GM12878 (cell line): Measurements from ENCODE around the gene STK39. TPM values are rescaled to one million over a fixed set of nuclear protein-coding genes. Genes with fewer than 3 reads are reported as not detected.

Experiments
- ATAC-seq: fragments of 200-7000 bp; cut with Tn5 transposase; 3 replicates; pipeline ENCODE4 v1.9.1; 2020; ENCODE audit warnings: mild to moderate bottlenecking, moderate library complexity
- BruUV-seq: library from RNA; stranded (reverse); fragments of 400-500 nt; replicated peaks from 2 replicates; lab custom pipeline; 2021; lab: Mats Ljungman, UMichigan
- CTCF ChIA-PET: fragments of 300-600 bp; sonication (Branson Sonifier 250); formaldehyde crosslinking; extraction: SDS; loops from one replicate; lab custom pipeline; 2021; ENCODE audit warnings: inconsistent platforms; lab: Yijun Ruan, JAX
- POLR2A ChIA-PET: fragments of 350-600 bp; formaldehyde crosslinking; extraction: SDS; loops from one replicate; lab custom pipeline; 2021; ENCODE audit warnings: inconsistent platforms; lab: Charles Lee
- RAD21 ChIA-PET: fragments of 300-600 bp; sonication (Branson Sonifier 250); formaldehyde crosslinking; loops from one replicate; lab custom pipeline; 2023; ENCODE audit warnings: antibody characterized with exemption; ENCODE audit not compliant: unreplicated experiment; lab: Charles Lee
- SMC1A ChIA-PET: fragments of 300-600 bp; sonication (Branson Sonifier 250); formaldehyde crosslinking; loops from one replicate; lab custom pipeline; 2023; ENCODE audit not compliant: unreplicated experiment, uncharacterized antibody; lab: Charles Lee
- DNase-seq: peaks from one replicate; pipeline ENCODE4 v3.0.0-alpha.2; 2011; ENCODE audit warnings: low read depth, low spot score
- FAIRE-seq: peaks from 3 replicates; lab custom pipeline; 2011; peaks lifted over from hg19 to GRCh38; lab: Jason Lieb, UNC
- H2AFZ ChIP-seq: 2 replicates; pipeline ENCODE4 v1.6.0; 2011; ENCODE audit warnings: low read depth, low read length, control low read depth; ENCODE audit not compliant: control insufficient read depth
- H3K27ac ChIP-seq: 2 replicates; pipeline ENCODE4 v1.5.1; 2011; ENCODE audit warnings: control low read depth; ENCODE audit not compliant: control insufficient read depth, insufficient read depth
- H3K27me3 ChIP-seq, 2 experiments: replicated peaks in 1 of 2; 2 replicates each; pipeline versions ENCODE4 v1.6.0 to v1.6.1; 2011; ENCODE audit warnings: low read length in 1 of 2; ENCODE audit not compliant: control insufficient read depth in 2 of 2, insufficient read depth in 2 of 2
- H3K36me3 ChIP-seq, 2 experiments: 2 replicates each; pipeline ENCODE4 v1.5.1; 2011; ENCODE audit warnings: low read length in 1 of 2; ENCODE audit not compliant: control insufficient read depth in 2 of 2, insufficient read depth in 2 of 2
- H3K4me1 ChIP-seq: 2 replicates; pipeline ENCODE4 v1.6.1; 2011; ENCODE audit warnings: mild to moderate bottlenecking, low read length, moderate library complexity, mixed read lengths; ENCODE audit not compliant: control insufficient read depth, insufficient read depth
- H3K4me2 ChIP-seq: 2 replicates; pipeline ENCODE4 v1.6.0; 2011; ENCODE audit warnings: control low read depth; ENCODE audit not compliant: control insufficient read depth, insufficient read depth
- H3K4me3 ChIP-seq: fragments of 200-600 bp; sonication (generic); 2 replicates; pipeline ENCODE4 v1.5.1; 2016
- H3K79me2 ChIP-seq: 2 replicates; pipeline ENCODE4 v1.6.0; 2011; ENCODE audit warnings: low read length; ENCODE audit not compliant: control insufficient read depth, insufficient read depth
- H3K9ac ChIP-seq: 2 replicates; pipeline ENCODE4 v1.8.0; 2011; ENCODE audit warnings: low read length, control low read depth, mixed read lengths; ENCODE audit not compliant: control insufficient read depth, insufficient read depth
- H3K9me3 ChIP-seq: replicated peaks from 3 replicates; pipeline ENCODE4 v1.5.1; 2011; ENCODE audit warnings: mild to moderate bottlenecking, low read length; ENCODE audit not compliant: control insufficient read depth, insufficient read depth
- H4K20me1 ChIP-seq: 2 replicates; pipeline ENCODE4 v1.6.0; 2011; ENCODE audit not compliant: control insufficient read depth, insufficient read depth
- ATF2 ChIP-seq: IDR thresholded peaks from 2 replicates; pipeline ENCODE4 v1.6.1; 2012; ENCODE audit warnings: low read length, inconsistent platforms
- CEBPB ChIP-seq, 2 experiments: fragments of 150-350 bp in 1 of 2; IDR thresholded peaks; 2 replicates each; pipeline ENCODE4 v1.6.1; 2012 to 2014; ENCODE audit warnings: low read depth in 2 of 2, low read length in 2 of 2, borderline replicate concordance in 1 of 2, inconsistent platforms in 1 of 2
- DPF2 ChIP-seq: fragments of 450-650 bp; IDR thresholded peaks from 2 replicates; pipeline ENCODE4 v1.6.1; 2017; ENCODE audit warnings: mild to moderate bottlenecking
- ETV6 ChIP-seq, 2 experiments: fragments of 450-650 bp in 1 of 2; IDR thresholded peaks in 1 of 2; conservative IDR thresholded peaks in 1 of 2; 2 replicates each; pipeline ENCODE4 v1.6.1; 2014; ENCODE audit warnings: antibody characterized with exemption in 1 of 2, borderline replicate concordance in 1 of 2, low read depth in 1 of 2, mild to moderate bottlenecking in 1 of 2, moderate library complexity in 1 of 2
- HDAC2 ChIP-seq: fragments of 200-600 bp; sonication (generic); IDR thresholded peaks from 2 replicates; pipeline ENCODE4 v1.6.1; 2017
- JUNB ChIP-seq: IDR thresholded peaks from 2 replicates; pipeline ENCODE4 v1.6.1; 2016; ENCODE audit warnings: antibody characterized with exemption, mild to moderate bottlenecking
- POLR2AphosphoS2 ChIP-seq: IDR thresholded peaks from 2 replicates; pipeline ENCODE4 v1.6.1; 2011; ENCODE audit warnings: low read depth, mild to moderate bottlenecking, low read length, improper control_type of control experiment, moderate library complexity
- RAD51 ChIP-seq: fragments of 450-650 bp; IDR thresholded peaks from 2 replicates; pipeline ENCODE4 v1.6.1; 2016; ENCODE audit warnings: moderate library complexity, mild to moderate bottlenecking, inconsistent platforms
- RUNX3 ChIP-seq: IDR thresholded peaks from 2 replicates; pipeline ENCODE4 v1.6.1; 2012; ENCODE audit warnings: low read length, inconsistent platforms
- SMAD5 ChIP-seq: IDR thresholded peaks from 2 replicates; pipeline ENCODE4 v1.6.1; 2016; ENCODE audit warnings: antibody characterized with exemption, low read depth
- STAT1 ChIP-seq: fragments of 450-650 bp; conservative IDR thresholded peaks from 2 replicates; pipeline ENCODE4 v1.6.1; 2014; ENCODE audit warnings: antibody characterized with exemption, mild to moderate bottlenecking
- ZBTB11 ChIP-seq: fragments of 450-650 bp; formaldehyde crosslinking; IDR thresholded peaks from 2 replicates; pipeline ENCODE4 v1.5.0; 2022; ENCODE audit warnings: mild to moderate bottlenecking, missing genetic modification characterization
- WGBS: methylation state at CpG from one replicate; pipeline ENCODE4 v1.1.6; 2016; ENCODE audit warnings: low lambda C conversion rate; ENCODE audit not compliant: insufficient replicate concordance, insufficient coverage; ENCODE audit errors: missing lambda C conversion rate; 5-methylcytosine and 5-hydroxymethylcytosine counted together
- in situ Hi-C: fragments of 300-500 bp; cut with MboI; formaldehyde crosslinking; loops from 9 replicates; pipeline ENCODE4 v1.14.3; 2018; ENCODE audit warnings: mixed read lengths
- intact Hi-C: fragments of 100-400 bp; cut with micrococcal nuclease; formaldehyde crosslinking; loops from one replicate; pipeline ENCODE4 v1.14.2; 2022; ENCODE audit not compliant: unreplicated experiment
- polyA plus RNA-seq, 11 experiments: library from polyadenylated mRNA; depleted of rRNA in 4 of 11; unstranded in 6 of 11; stranded (reverse) in 5 of 11; fragments of >200 nt; fragmentation: Nextera tagmentation in 4 of 11; fragmentation: Illumina TruSeq in 1 of 11; extraction: Ambion mirVana in 4 of 11; extraction: Trizol in 1 of 11; gene quantifications; 1 replicate in 1 of 11; 2 replicates in 10 of 11; pipeline versions ENCODE4 v1.2.1 to v1.2.3, GENCODE V29; 2011 to 2016; ENCODE audit warnings: inconsistent platforms in 2 of 11, missing spikeins in 2 of 11, low read depth in 1 of 11
- total RNA-seq, 4 experiments: library from RNA; depleted of rRNA in 3 of 4; stranded (reverse); fragments of >200 nt in 3 of 4; fragmentation: Illumina TruSeq in 1 of 4; extraction: Trizol in 1 of 4; gene quantifications; 2 replicates each; pipeline versions ENCODE4 v1.2.1 to v1.2.3, GENCODE V29; 2013 to 2021

STK39 gene
- total and polyA plus RNA-seq, 10 of the 15 experiments (the other 5 are each of a cell fraction or from before 2014, with no cell fraction given), result 0.03 to 0.21 (median 0.07) TPM; not detected in 5

- WGBS, result 45% methylated on average over 1 of the region's 1 CpG
- FAIRE-seq, result no peak
- POLR2A ChIA-PET, result no interaction called here
- ATAC-seq, result no peak
- Histone ChIP-seq H3K4me1 (no peaks in the 10 kb centered on the region), H2AFZ (no peak overlapping the region)
- TF ChIP-seq CEBPB (IDR thresholded peaks at IDR 0.05; ENCODE audit: borderline replicate concordance in 1 of 2, low read depth in 2 of 2, low read length in 2 of 2) (no peak), POLR2AphosphoS2 (no peak), RUNX3 (no peak), JUNB (no peak), ZBTB11 (CRISPR knock-in tag) (no peak), HDAC2 (no peak), SMAD5 (no peak), DPF2 (no peak), ATF2 (no peak), STAT1 (no peak), RAD51 (no peak), ETV6 (conservative IDR thresholded peaks at IDR 0.05 in 1 of 2, IDR thresholded peaks at IDR 0.05 in 1 of 2; ENCODE audit: borderline replicate concordance in 1 of 2, low read depth in 1 of 2) (no peak)
- TF ChIP-seq, all 136 proteins: peak for 0
- Histone ChIP-seq H3K36me3 (no peaks in the 10 kb centered on the region), H3K9me3 (no peaks in the 10 kb centered on the region), H3K4me2 (no peak overlapping the region), H3K79me2 (no peaks in the 10 kb centered on the region), H3K9ac (no peak overlapping the region), H4K20me1 (no peaks in the 10 kb centered on the region), H3K27ac (no peak overlapping the region), H3K27me3 (no peaks in the 10 kb centered on the region; a peak in 1 of 4 replicates), H3K4me3 (no peak overlapping the region)
- in situ Hi-C loops, result no loop called here
- ChIA-PET CTCF (interaction anchor here (1.3 to 1.4 kb wide), 2 partner anchors 179 to 181 kb away, joined by 3 to 4 read pairs; no protein-coding TSS in a partner anchor), SMC1A (interaction anchor here (0.6 to 1.0 kb wide), 2 partner anchors 69 to 112 kb away, joined by 4 read pairs; no protein-coding TSS in a partner anchor), RAD21 (no interaction called here)
- intact Hi-C loops, result no loop called here
- no peak for DNase-seq
- BruUV-seq, result no TSS peak
Observed at GRCh38 chr2:167937403-167937802, 310.0 kb downstream of the STK39 start.
